HL-60 (cell line): Measurements from ENCODE around the gene FSD1L.
"Not testable (repeated sequence)": the region's sequence is repeated elsewhere in the genome, so short reads cannot be mapped to it uniquely, and the experiment has no call there.

Experiments used
- CTCF ChIP-seq: IDR thresholded peaks from one replicate; pipeline ENCODE4 v1.5.1; 2011; ENCODE audit warnings: low read length, control low read depth, inconsistent platforms; ENCODE audit not compliant: insufficient read depth
- SPI1 ChIP-seq: IDR thresholded peaks from 2 replicates; pipeline ENCODE4 v1.6.1; 2012; ENCODE audit warnings: low read depth, mild to moderate bottlenecking, borderline replicate concordance

- TF ChIP-seq CTCF, SPI1: not testable (repeated sequence)
Measured at GRCh38 chr9:105519710-105520369, 72.0 kb downstream of the FSD1L start.
